ENCODE data around the gene PLEKHG7.

PLEKHG7 gene

DNA sequence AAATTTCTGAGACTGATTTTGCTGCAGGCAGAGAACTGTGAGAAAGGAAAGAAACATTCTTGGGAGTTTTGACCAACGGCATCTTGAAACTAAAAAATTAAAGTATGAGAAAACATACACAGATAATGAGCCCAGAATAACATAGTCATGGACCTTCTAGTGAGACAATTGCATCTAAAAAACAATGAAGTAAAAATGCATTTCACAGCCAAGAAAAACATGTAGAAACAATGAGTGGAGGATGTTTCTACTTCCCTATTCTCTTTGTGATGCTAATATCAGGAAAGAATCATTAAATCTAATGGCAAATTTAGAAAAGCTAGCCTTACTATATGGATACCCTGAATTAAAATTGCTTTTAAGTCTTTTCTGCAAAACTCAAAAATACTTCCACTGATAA lies 12.2 kb upstream of the PLEKHG7 start:
- Mint-ChIP-seq H3K9me3 (peaks cover 8% of the 10 kb centered on the region), H3K4me3 (no peak overlapping the region), H3K36me3 (ENCODE audit: low read depth) (no peaks in the 10 kb centered on the region), H3K27me3 (ENCODE audit: low read depth) (no peaks in the 10 kb centered on the region), H3K27ac (no peak overlapping the region), H3K4me1 (ENCODE audit: low read depth) (no peaks in the 10 kb centered on the region)
- DNase-seq (ENCODE audit: low spot score): no peak

DNA sequence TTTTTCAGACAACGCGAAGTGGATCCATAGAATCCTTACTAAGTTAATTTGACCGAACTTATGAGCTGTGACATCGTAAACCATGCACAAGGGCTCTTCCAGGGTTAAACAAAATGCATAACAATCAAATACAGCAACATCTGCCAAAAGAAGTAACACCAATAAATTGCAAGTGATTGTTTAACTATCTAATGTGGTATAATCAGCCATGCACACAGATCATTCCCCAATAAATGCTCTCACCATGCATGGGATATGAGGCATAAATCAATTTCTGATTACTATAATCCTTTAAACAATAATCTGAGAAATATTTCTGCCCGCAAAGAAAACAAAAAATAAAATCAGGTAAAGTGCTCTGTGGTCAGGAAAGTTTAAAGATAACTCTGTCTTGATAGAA lies 7.7 kb upstream of the PLEKHG7 start:
- Mint-ChIP-seq H3K4me1 (ENCODE audit: low read depth) (no peaks in the 10 kb centered on the region), H3K27me3 (ENCODE audit: low read depth) (no peaks in the 10 kb centered on the region), H3K9me3 (peaks cover 22% of the 10 kb centered on the region), H3K4me3 (no peak overlapping the region), H3K36me3 (ENCODE audit: low read depth) (no peaks in the 10 kb centered on the region), H3K27ac (no peak overlapping the region)
- no peak for DNase-seq (ENCODE audit: low spot score)

DNA sequence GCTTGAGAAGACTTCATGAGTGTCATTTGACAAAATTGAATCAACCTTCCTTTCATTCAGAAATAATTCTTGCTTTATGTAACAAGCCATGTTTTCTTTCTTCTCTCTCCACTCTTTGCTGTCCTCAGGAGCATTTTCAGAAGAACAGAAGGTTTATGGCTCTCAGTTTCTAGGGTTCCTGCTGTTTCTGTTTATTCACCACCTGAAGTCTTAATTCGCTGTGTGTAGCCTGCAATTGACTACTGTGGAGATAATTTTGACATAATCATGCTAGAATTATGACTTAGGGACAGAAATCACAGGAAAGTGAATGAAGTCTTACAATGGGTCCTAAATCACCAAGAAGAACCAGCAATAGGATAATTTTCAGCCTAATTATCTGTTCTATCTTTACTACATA lies 7.2 kb upstream of the PLEKHG7 start:
- Mint-ChIP-seq H3K27ac (no peak overlapping the region), H3K4me1 (ENCODE audit: low read depth) (no peaks in the 10 kb centered on the region), H3K27me3 (ENCODE audit: low read depth) (no peaks in the 10 kb centered on the region), H3K9me3 (peaks cover 22% of the 10 kb centered on the region), H3K36me3 (ENCODE audit: low read depth) (no peaks in the 10 kb centered on the region), H3K4me3 (no peak overlapping the region)
- DNase-seq (ENCODE audit: low spot score): no peak

DNA sequence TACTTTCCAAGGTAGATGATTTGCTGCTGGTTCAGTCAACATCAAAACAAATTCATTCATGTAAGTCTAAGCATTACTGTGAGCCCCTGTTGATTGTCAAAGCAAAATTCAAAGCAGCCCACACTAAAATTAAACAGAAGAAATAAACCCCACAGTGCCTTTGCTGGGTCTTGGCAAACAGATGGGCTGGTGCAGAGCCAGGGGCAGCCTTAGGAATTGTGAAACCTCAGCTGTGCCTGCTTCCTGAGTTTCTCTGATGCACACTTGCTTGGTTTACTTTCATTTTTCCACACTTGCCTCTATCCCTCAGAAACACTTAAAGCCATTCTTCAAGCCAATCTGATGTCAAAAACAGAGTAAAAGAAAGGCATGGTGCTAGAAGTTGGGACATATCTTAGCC lies 6.6 kb upstream of the PLEKHG7 start:
- Mint-ChIP-seq H3K27me3 (ENCODE audit: low read depth) (no peaks in the 10 kb centered on the region), H3K27ac (no peak overlapping the region), H3K4me3 (no peak overlapping the region), H3K36me3 (ENCODE audit: low read depth) (no peaks in the 10 kb centered on the region), H3K9me3 (peaks cover 22% of the 10 kb centered on the region), H3K4me1 (ENCODE audit: low read depth) (no peaks in the 10 kb centered on the region)
- no peak for DNase-seq (ENCODE audit: low spot score)

DNA sequence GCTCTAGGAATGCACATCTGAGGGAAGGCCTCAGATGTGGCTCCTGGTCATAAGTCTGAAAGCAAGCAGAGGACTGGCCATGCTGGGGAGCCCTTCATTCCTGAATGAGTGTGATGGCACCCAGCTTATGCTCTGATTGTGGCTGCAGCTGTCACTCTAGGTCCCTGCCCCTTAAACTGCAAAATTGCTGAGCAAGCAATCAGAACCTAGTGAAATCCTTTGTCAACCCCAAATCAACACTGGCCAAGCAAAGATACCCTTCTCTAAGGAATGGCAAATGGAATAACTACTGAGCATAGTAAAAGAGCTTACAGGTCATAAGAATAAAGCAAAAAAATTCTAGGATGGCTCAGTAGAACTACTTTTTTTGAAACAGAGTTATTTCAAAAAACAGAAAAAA lies 4.3 kb upstream of the PLEKHG7 start:
- no peak for DNase-seq (ENCODE audit: low spot score)
- no peaks in the 10 kb centered on the region for H3K36me3 Mint-ChIP-seq (ENCODE audit: low read depth)
- peaks cover 22% of the 10 kb centered on the region for H3K9me3 Mint-ChIP-seq
- H3K4me1 Mint-ChIP-seq (ENCODE audit: low read depth): peaks cover 2% of the 10 kb centered on the region
- H3K27ac Mint-ChIP-seq: no peak overlapping the region
- H3K4me3 Mint-ChIP-seq: no peak overlapping the region
- H3K27me3 Mint-ChIP-seq (ENCODE audit: low read depth): no peaks in the 10 kb centered on the region

DNA sequence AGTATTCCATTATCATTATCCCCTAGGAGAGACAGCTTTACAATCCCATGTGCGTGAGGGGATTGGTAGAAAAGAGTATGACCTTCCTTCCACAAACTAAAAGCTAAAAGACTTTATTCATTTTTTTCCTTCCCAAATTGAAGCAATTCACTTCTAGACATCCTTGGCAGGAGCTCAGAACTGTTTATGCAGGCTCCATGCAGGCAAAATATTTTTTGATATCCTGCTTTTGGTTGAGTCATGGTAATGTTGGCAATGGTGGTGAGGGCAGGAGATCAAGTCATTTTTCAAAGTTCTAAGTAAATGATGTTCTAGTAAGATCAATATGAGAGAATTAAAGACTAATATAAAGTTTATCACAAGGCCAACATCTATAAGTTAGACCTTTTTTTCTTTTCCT lies 1.3 kb upstream of the PLEKHG7 start:
- Mint-ChIP-seq H3K27ac (no peak overlapping the region), H3K27me3 (ENCODE audit: low read depth) (no peaks in the 10 kb centered on the region), H3K4me3 (no peak overlapping the region), H3K36me3 (ENCODE audit: low read depth) (no peaks in the 10 kb centered on the region), H3K4me1 (ENCODE audit: low read depth) (peaks cover 2% of the 10 kb centered on the region), H3K9me3 (peaks cover 14% of the 10 kb centered on the region)
- DNase-seq (ENCODE audit: low spot score): no peak

DNA sequence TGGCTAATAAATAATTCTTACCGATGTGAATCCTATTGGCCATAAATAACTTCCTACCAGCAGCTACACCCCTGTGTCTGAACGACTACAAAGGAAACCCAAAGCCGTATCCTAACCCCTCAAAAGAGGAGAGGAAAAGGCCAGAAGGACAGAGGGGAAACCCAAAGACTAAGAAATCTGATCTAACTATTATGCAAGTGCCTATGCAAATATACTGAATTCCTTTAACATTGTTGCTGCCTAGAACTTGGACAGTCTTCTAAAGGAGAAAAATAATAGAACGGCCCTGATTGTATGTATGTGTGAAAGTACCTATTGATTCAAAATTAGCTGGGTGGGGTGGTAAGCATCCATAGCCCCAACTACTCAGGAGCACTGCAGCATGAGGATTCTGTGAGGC lies 997 bp downstream of the PLEKHG7 start:
- Mint-ChIP-seq H3K36me3 (ENCODE audit: low read depth) (no peaks in the 10 kb centered on the region), H3K9me3 (no peaks in the 10 kb centered on the region), H3K27me3 (ENCODE audit: low read depth) (no peaks in the 10 kb centered on the region), H3K4me1 (ENCODE audit: low read depth) (peaks cover 2% of the 10 kb centered on the region), H3K27ac (no peak overlapping the region), H3K4me3 (no peak overlapping the region)
- DNase-seq (ENCODE audit: low spot score): no peak

DNA sequence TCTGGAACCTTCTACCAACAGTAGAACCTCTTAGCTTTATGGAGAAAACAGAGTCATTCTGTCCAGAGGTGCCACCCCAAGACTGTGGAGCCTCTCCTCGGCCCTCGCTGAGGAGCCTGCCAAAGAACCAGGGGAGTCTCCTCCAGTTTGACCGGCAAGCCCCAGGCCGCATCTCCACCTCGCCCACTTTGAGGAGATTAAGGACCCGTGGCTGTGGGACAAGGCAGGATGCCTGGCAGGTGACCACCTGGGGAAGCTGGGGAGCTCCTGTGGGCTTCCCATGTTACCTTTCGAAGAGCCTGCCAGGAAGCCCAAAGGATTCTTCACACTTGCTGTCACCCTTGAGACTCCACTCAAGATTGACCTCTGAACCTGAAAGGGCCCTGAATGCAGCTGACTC lies 3.8 kb downstream of the PLEKHG7 start:
- Mint-ChIP-seq H3K27ac (no peak overlapping the region), H3K4me1 (ENCODE audit: low read depth) (peaks cover 2% of the 10 kb centered on the region), H3K36me3 (ENCODE audit: low read depth) (no peaks in the 10 kb centered on the region), H3K27me3 (ENCODE audit: low read depth) (no peaks in the 10 kb centered on the region), H3K9me3 (peaks cover 4% of the 10 kb centered on the region), H3K4me3 (no peak overlapping the region)
- no peak for DNase-seq (ENCODE audit: low spot score)

DNA sequence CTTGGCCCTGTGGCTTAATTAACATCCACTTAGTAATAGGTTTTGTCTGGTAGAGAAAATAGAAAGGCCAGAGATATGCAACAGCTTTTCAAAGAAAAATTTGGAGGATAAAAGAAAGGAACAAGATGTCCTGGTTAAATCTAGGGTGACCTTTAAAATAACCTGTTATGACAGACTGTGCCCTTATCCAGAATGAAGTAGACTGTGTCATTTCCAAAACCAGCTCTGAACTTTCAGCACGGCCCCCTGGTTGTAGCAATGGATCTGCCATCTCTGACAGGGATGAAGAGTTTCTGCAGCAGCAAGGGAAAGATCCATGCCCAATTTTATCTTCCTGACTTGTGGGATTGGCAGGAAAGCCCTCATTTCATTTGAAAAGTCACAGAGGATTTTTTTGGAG lies 5.1 kb downstream of the PLEKHG7 start:
- no peak overlapping the region for H3K4me3 Mint-ChIP-seq
- no peak overlapping the region for H3K27ac Mint-ChIP-seq
- no peaks in the 10 kb centered on the region for H3K27me3 Mint-ChIP-seq (ENCODE audit: low read depth)
- peaks cover 2% of the 10 kb centered on the region for H3K4me1 Mint-ChIP-seq (ENCODE audit: low read depth)
- H3K36me3 Mint-ChIP-seq (ENCODE audit: low read depth): no peaks in the 10 kb centered on the region
- H3K9me3 Mint-ChIP-seq: peaks cover 4% of the 10 kb centered on the region
- DNase-seq (ENCODE audit: low spot score): no peak

DNA sequence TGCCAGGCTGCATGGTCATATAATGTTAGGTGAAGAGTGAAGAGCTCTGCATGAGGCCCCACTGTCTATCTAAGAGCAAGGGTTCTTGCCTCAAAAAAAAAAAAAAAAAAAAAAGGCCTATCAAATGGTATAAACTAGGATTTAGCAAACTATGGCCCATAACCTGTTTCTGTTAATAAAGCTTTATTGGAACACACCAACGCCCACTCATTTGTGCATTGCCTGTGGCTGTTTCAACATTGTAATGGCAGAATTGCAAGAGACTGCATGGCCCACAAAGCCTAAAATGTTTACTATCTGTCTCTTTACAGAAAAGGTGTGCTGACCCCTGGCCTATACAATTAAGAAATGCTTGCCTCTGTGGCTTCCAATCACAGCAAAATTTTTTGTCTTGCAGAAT lies 12.8 kb downstream of the PLEKHG7 start:
- H3K4me3 Mint-ChIP-seq: no peak overlapping the region
- H3K4me1 Mint-ChIP-seq (ENCODE audit: low read depth): no peaks in the 10 kb centered on the region
- DNase-seq (ENCODE audit: low spot score): no peak
- H3K9me3 Mint-ChIP-seq: no peaks in the 10 kb centered on the region
- no peaks in the 10 kb centered on the region for H3K36me3 Mint-ChIP-seq (ENCODE audit: low read depth)
- no peaks in the 10 kb centered on the region for H3K27me3 Mint-ChIP-seq (ENCODE audit: low read depth)
- no peak overlapping the region for H3K27ac Mint-ChIP-seq

DNA sequence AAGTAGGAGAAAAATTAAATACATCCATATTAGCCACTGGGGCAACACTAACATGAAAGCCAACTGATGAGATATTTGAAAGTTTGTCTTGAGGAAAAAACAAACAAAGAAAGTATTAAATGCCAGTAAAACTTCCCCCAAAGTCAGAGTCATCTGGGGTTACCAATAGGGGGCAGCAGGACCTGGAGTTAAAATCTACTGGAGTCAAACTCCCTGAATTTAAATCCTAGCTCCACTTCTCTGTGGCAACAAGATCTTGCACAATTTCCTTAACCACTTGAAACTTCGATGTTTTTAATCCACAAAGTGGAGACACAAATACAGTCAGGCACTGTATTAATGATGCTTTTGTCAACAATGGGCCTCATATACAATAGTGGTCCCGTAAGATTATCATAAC lies 14.4 kb downstream of the PLEKHG7 start:
- DNase-seq (ENCODE audit: low spot score): no peak
- Mint-ChIP-seq H3K4me1 (ENCODE audit: low read depth) (no peaks in the 10 kb centered on the region), H3K27me3 (ENCODE audit: low read depth) (no peaks in the 10 kb centered on the region), H3K36me3 (ENCODE audit: low read depth) (no peaks in the 10 kb centered on the region), H3K27ac (no peak overlapping the region), H3K9me3 (no peaks in the 10 kb centered on the region), H3K4me3 (no peak overlapping the region)

DNA sequence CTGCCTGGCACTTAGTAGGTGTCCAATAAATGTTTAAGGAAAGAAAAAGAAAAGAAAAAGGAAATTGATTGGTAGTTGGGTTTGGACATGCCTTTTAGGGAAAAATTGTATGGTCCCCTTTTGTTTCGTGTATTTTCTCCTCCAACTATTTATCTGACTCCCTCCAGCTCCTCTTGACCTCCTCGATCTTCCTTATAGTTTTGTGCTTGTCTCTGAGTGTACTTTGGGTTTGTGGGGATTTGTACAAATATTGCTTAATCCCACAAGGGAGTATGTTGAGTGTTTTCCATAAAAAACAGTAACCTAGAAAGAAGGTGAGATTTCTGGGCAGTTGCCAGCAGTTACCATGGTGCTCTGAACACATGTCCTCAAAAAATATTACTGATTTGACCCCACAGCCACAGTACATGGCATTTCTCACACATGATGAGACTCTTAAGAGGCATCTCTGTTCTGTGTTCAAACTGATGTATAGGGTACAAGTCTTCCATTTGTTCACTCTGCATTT lies 15.7 kb downstream of the PLEKHG7 start:
- no peak overlapping the region for H3K27ac Mint-ChIP-seq
- DNase-seq (ENCODE audit: low spot score): no peak
- H3K4me1 Mint-ChIP-seq (ENCODE audit: low read depth): no peaks in the 10 kb centered on the region
- H3K4me3 Mint-ChIP-seq: no peak overlapping the region
- H3K36me3 Mint-ChIP-seq (ENCODE audit: low read depth): no peaks in the 10 kb centered on the region
- no peaks in the 10 kb centered on the region for H3K9me3 Mint-ChIP-seq
- H3K27me3 Mint-ChIP-seq (ENCODE audit: low read depth): peaks cover 3% of the 10 kb centered on the region

DNA sequence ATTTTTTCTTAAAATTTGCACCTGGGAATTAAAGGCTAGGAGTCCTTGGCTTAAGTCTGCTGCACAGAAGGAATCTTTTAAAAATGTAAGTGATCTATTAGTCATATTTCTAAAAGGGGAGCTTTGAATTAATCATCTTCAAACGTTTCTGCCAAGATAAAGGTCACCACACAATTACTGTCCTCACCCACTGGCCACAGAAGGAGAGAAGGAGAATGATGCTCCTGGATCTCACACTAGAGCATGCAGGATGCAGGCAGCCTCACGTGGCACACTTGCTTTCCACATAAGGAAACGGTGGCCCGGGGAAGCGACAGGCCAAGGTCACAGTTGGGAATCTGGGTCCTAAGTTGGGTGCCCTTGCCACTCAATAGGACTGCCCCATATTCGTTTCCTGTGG lies 16.9 kb downstream of the PLEKHG7 start:
- H3K9me3 Mint-ChIP-seq: peaks cover 2% of the 10 kb centered on the region
- peaks cover 5% of the 10 kb centered on the region for H3K27me3 Mint-ChIP-seq (ENCODE audit: low read depth)
- no peak overlapping the region for H3K4me3 Mint-ChIP-seq
- DNase-seq (ENCODE audit: low spot score): no peak
- H3K4me1 Mint-ChIP-seq (ENCODE audit: low read depth): no peaks in the 10 kb centered on the region
- no peaks in the 10 kb centered on the region for H3K36me3 Mint-ChIP-seq (ENCODE audit: low read depth)
- no peak overlapping the region for H3K27ac Mint-ChIP-seq

DNA sequence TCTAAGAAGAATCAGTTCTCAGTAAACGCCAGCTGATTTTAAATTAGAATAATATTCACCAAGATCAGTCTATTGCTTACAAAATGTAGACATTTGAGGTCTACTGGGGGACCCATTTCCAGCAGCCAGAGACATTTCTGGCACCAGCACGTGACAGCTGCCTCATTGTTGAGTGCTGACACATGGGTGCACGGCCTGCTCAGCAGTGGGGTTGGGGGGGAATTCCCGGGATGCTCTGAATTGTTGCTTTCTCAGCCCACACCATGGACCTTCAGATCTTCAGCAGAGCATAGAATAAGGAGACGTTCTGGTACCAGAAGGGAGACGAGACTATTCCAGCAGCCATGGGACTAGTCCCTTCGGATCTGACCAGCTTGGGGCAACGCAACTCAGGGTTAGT lies 18.3 kb downstream of the PLEKHG7 start:
- Mint-ChIP-seq H3K27ac (no peak overlapping the region), H3K4me1 (ENCODE audit: low read depth) (no peaks in the 10 kb centered on the region), H3K4me3 (no peak overlapping the region), H3K9me3 (peaks cover 3% of the 10 kb centered on the region), H3K27me3 (ENCODE audit: low read depth) (peaks cover 5% of the 10 kb centered on the region), H3K36me3 (ENCODE audit: low read depth) (no peaks in the 10 kb centered on the region)
- no peak for DNase-seq (ENCODE audit: low spot score)

DNA sequence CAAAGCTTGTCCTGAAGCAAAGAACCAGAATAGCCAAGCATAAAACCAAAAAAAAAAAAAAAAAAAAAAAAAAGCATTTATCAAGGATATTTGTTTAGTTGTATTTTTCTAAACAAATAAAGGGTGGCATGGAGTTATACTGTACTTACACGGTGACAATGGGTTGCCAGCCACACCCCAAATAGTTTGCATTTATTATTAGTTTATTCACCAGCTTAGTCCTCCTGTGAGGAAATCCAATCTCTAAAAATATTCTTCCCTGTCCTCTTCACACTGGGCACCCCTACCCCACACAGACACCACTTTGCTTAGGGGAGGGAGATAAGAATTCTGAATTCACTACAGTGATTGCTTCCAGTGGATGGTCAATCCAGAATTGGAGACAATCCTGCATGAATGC lies 18.9 kb downstream of the PLEKHG7 start:
- Mint-ChIP-seq H3K9me3 (peaks cover 3% of the 10 kb centered on the region), H3K36me3 (ENCODE audit: low read depth) (no peaks in the 10 kb centered on the region), H3K4me1 (ENCODE audit: low read depth) (no peaks in the 10 kb centered on the region), H3K27me3 (ENCODE audit: low read depth) (peaks cover 5% of the 10 kb centered on the region), H3K4me3 (no peak overlapping the region), H3K27ac (no peak overlapping the region)
- no peak for DNase-seq (ENCODE audit: low spot score)
